HepG2 (cell line): Measurements from ENCODE around the gene GLOD5. TPM values are rescaled to one million over a fixed set of nuclear protein-coding genes. Genes with fewer than 3 reads are reported as not detected.

Experiments
- GATAD1 ChIP-seq: IDR thresholded peaks from 2 replicates; pipeline ENCODE4 v1.6.1; 2016; ENCODE audit warnings: missing genetic modification reagents, missing compliant biosample characterization
- HDAC1 ChIP-seq: sonication (generic); formaldehyde crosslinking; IDR thresholded peaks from 2 replicates; pipeline ENCODE4 v1.5.1; 2020; ENCODE audit warnings: mild to moderate bottlenecking, missing genetic modification reagents
- HNRNPLL ChIP-seq: fragments of 200-400 bp; formaldehyde crosslinking; IDR thresholded peaks from 2 replicates; pipeline ENCODE4 v1.6.1; 2017; ENCODE audit warnings: mild to moderate bottlenecking, low read depth, low read length; ENCODE audit not compliant: poor library complexity, severe bottlenecking
- KDM5A ChIP-seq: fragments of 200-600 bp; sonication (generic); IDR thresholded peaks from 2 replicates; pipeline ENCODE4 v1.7.0; 2018; ENCODE audit warnings: antibody characterized with exemption, mild to moderate bottlenecking, low read length, borderline replicate concordance
- MATR3 ChIP-seq: sonication (generic); formaldehyde crosslinking; IDR thresholded peaks from 2 replicates; pipeline ENCODE4 v1.4.0; 2020; ENCODE audit warnings: missing genetic modification reagents
- PHF8 ChIP-seq: sonication (generic); formaldehyde crosslinking; IDR thresholded peaks from 2 replicates; pipeline ENCODE4 v1.5.0; 2020; ENCODE audit warnings: missing genetic modification reagents
- RXRA ChIP-seq: sonication (generic); formaldehyde crosslinking; IDR thresholded peaks from 2 replicates; pipeline ENCODE4 v1.5.1; 2020; ENCODE audit warnings: missing genetic modification reagents
- ZNF605 ChIP-seq: sonication (generic); formaldehyde crosslinking; IDR thresholded peaks from 2 replicates; pipeline ENCODE4 v1.8.0; 2022; ENCODE audit warnings: mild to moderate bottlenecking, missing genetic modification reagents
- ZNF670 ChIP-seq: sonication (generic); formaldehyde crosslinking; IDR thresholded peaks from 2 replicates; pipeline ENCODE4 v1.8.0; 2022; ENCODE audit warnings: mild to moderate bottlenecking, missing genetic modification reagents, borderline replicate concordance
- ZSCAN31 ChIP-seq: sonication (generic); formaldehyde crosslinking; IDR thresholded peaks from 2 replicates; pipeline ENCODE4 v1.5.0; 2020; ENCODE audit warnings: low read depth, mild to moderate bottlenecking, missing genetic modification reagents
- polyA plus RNA-seq, 8 experiments: library from polyadenylated mRNA; depleted of rRNA in 3 of 8; stranded (reverse) in 7 of 8; unstranded in 1 of 8; fragments of >200 nt; fragmentation: Illumina TruSeq in 4 of 8; extraction: Trizol in 4 of 8; gene quantifications; 2 replicates each; pipeline versions ENCODE4 v1.2.1 to v1.2.3, GENCODE V29; 2011 to 2016; ENCODE audit warnings: low read depth in 4 of 8, missing spikeins in 1 of 8, mixed read lengths in 1 of 8; ENCODE audit not compliant: insufficient read depth in 1 of 8
- total RNA-seq, 5 experiments: library from RNA; depleted of rRNA; stranded (reverse); fragments of >200 nt; fragmentation: Illumina TruSeq; extraction: Trizol; gene quantifications; 2 replicates each; pipeline ENCODE4 v1.2.3, GENCODE V29; 2016; ENCODE audit warnings: low read depth in 1 of 5
- TF ChIP-seq, protein P1 (sequence below), 2 experiments: sonication (generic) in 1 of 2; formaldehyde crosslinking in 1 of 2; IDR thresholded peaks; 2 replicates each; pipeline versions ENCODE4 v1.4.0 to v1.6.1; 2018 to 2020; ENCODE audit warnings: missing genetic modification reagents in 2 of 2, borderline replicate concordance in 1 of 2, low read depth in 1 of 2, mild to moderate bottlenecking in 1 of 2, missing biosample characterization in 1 of 2
- TF ChIP-seq, protein P2 (sequence below): sonication (generic); formaldehyde crosslinking; IDR thresholded peaks from 2 replicates; pipeline ENCODE4; 2020; ENCODE audit warnings: missing genetic modification reagents, mild to moderate bottlenecking, borderline replicate concordance
- TF ChIP-seq, protein P3 (sequence below): sonication (generic); formaldehyde crosslinking; IDR thresholded peaks from 2 replicates; pipeline ENCODE4 v1.8.1; 2023; ENCODE audit warnings: mild to moderate bottlenecking, missing genetic modification reagents
- TF ChIP-seq, protein P4 (sequence below), 2 experiments: sonication (generic) in 1 of 2; formaldehyde crosslinking in 1 of 2; IDR thresholded peaks; 2 replicates each; pipeline versions ENCODE4 v1.5.1 to v1.6.1; 2011 to 2020; ENCODE audit warnings: borderline replicate concordance in 1 of 2, low read depth in 1 of 2, low read length in 1 of 2, mild to moderate bottlenecking in 1 of 2, missing genetic modification reagents in 1 of 2, moderate library complexity in 1 of 2
- TF ChIP-seq, protein P5 (sequence below): sonication (generic); formaldehyde crosslinking; IDR thresholded peaks from 2 replicates; pipeline ENCODE4 v1.5.0; 2020; ENCODE audit warnings: mild to moderate bottlenecking, missing genetic modification reagents

GLOD5 gene
- total and polyA plus RNA-seq, 2 of the 13 experiments (the other 11 are each of a cell fraction or from before 2014, with no cell fraction given), result 0.93 to 1.3 TPM

DNA sequence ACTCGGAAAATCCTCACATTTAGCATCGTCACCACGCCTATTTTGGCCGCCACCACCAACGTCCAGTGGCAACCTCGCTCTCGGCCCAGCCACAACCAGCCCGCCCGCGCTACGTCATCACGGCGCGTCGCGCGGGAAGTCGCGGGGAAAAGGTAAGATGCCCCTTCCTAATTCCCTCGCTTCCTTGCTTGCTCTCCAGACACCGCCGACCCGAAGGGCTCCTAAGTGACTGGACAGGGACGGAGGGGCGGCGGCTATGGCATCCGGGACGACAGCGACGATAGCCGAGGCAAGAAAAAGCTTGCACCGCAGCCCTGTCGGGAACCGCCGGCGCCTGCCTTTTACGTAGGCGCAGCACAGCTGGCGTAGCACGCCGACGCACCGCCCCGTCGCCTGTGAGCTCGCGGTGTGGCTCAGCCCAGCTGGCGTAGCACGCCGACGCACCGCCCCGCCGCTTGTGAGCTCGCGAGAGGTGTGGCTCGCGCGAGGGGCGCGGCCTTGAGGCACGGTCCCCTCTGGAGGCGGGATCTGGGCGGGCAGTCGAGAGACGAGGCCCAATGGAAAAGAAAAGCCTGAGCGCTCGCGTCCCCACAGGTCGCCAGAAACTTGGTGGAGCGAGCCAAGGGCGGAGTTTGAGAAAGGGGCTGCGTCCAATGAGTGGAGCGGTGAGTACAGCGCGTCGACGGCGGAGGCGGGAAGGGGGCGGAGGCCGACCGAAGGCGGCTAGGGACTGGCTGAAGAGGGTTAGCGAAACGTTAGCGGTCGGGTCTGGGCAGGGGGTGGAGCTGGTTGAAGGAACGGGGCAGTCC lies 39.9 kb downstream of the GLOD5 start, which contains the start of gene HDAC6 (continued):
- TF ChIP-seq, protein P1, sequence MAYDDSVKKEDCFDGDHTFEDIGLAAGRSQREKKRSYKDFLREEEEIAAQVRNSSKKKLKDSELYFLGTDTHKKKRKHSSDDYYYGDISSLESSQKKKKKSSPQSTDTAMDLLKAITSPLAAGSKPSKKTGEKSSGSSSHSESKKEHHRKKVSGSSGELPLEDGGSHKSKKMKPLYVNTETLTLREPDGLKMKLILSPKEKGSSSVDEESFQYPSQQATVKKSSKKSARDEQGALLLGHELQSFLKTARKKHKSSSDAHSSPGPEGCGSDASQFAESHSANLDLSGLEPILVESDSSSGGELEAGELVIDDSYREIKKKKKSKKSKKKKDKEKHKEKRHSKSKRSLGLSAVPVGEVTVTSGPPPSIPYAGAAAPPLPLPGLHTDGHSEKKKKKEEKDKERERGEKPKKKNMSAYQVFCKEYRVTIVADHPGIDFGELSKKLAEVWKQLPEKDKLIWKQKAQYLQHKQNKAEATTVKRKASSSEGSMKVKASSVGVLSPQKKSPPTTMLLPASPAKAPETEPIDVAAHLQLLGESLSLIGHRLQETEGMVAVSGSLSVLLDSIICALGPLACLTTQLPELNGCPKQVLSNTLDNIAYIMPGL (CRISPR knock-in tag; IDR thresholded peaks at IDR 0.05; ENCODE audit: borderline replicate concordance in 1 of 2, low read depth in 1 of 2), result peak in 1 of 2 experiments; percentile 38; a peak in 1 of 4 replicates
- TF ChIP-seq, protein P2, sequence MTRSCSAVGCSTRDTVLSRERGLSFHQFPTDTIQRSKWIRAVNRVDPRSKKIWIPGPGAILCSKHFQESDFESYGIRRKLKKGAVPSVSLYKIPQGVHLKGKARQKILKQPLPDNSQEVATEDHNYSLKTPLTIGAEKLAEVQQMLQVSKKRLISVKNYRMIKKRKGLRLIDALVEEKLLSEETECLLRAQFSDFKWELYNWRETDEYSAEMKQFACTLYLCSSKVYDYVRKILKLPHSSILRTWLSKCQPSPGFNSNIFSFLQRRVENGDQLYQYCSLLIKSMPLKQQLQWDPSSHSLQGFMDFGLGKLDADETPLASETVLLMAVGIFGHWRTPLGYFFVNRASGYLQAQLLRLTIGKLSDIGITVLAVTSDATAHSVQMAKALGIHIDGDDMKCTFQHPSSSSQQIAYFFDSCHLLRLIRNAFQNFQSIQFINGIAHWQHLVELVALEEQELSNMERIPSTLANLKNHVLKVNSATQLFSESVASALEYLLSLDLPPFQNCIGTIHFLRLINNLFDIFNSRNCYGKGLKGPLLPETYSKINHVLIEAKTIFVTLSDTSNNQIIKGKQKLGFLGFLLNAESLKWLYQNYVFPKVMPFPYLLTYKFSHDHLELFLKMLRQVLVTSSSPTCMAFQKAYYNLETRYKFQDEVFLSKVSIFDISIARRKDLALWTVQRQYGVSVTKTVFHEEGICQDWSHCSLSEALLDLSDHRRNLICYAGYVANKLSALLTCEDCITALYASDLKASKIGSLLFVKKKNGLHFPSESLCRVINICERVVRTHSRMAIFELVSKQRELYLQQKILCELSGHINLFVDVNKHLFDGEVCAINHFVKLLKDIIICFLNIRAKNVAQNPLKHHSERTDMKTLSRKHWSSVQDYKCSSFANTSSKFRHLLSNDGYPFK, result peak; percentile 91; the same call in 1 of the 2 replicates
- TF ChIP-seq ZNF670, result peak; percentile 62; the same call in 1 of the 2 replicates
- TF ChIP-seq, protein P3, sequence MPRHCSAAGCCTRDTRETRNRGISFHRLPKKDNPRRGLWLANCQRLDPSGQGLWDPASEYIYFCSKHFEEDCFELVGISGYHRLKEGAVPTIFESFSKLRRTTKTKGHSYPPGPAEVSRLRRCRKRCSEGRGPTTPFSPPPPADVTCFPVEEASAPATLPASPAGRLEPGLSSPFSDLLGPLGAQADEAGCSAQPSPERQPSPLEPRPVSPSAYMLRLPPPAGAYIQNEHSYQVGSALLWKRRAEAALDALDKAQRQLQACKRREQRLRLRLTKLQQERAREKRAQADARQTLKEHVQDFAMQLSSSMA (CRISPR knock-in tag), result 0 out of 2 replicates have a peak, but pooled peaks have one; percentile 33
- TF ChIP-seq, protein P4, sequence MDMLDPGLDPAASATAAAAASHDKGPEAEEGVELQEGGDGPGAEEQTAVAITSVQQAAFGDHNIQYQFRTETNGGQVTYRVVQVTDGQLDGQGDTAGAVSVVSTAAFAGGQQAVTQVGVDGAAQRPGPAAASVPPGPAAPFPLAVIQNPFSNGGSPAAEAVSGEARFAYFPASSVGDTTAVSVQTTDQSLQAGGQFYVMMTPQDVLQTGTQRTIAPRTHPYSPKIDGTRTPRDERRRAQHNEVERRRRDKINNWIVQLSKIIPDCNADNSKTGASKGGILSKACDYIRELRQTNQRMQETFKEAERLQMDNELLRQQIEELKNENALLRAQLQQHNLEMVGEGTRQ (IDR thresholded peaks at IDR 0.05; ENCODE audit: low read depth, low read length), result no peak
- TF ChIP-seq, protein P4 (CRISPR knock-in tag; IDR thresholded peaks at IDR 0.05; ENCODE audit: borderline replicate concordance), result peak; percentile 23; the same call in 1 of the 2 replicates
- peak; percentile 98 for TF ChIP-seq GATAD1 (CRISPR knock-in tag)
- TF ChIP-seq ZNF605 (CRISPR knock-in tag), result 0 out of 2 replicates have a peak, but pooled peaks have one; percentile 39
- peak; percentile 61; the same call in 1 of the 2 replicates for TF ChIP-seq ZSCAN31
- TF ChIP-seq PHF8 (CRISPR knock-in tag), result peak; percentile 49
- peak; percentile 82 for TF ChIP-seq HNRNPLL
- TF ChIP-seq HDAC1 (CRISPR knock-in tag), result peak; percentile 88
- peak; percentile 98 for TF ChIP-seq KDM5A
- TF ChIP-seq MATR3 (CRISPR knock-in tag), result no peak
- TF ChIP-seq, protein P5, sequence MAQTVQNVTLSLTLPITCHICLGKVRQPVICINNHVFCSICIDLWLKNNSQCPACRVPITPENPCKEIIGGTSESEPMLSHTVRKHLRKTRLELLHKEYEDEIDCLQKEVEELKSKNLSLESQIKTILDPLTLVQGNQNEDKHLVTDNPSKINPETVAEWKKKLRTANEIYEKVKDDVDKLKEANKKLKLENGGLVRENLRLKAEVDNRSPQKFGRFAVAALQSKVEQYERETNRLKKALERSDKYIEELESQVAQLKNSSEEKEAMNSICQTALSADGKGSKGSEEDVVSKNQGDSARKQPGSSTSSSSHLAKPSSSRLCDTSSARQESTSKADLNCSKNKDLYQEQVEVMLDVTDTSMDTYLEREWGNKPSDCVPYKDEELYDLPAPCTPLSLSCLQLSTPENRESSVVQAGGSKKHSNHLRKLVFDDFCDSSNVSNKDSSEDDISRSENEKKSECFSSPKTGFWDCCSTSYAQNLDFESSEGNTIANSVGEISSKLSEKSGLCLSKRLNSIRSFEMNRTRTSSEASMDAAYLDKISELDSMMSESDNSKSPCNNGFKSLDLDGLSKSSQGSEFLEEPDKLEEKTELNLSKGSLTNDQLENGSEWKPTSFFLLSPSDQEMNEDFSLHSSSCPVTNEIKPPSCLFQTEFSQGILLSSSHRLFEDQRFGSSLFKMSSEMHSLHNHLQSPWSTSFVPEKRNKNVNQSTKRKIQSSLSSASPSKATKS (CRISPR knock-in tag), result no peak
- TF ChIP-seq RXRA, result peak; percentile 38; the same call in 1 of the 2 replicates
